Thymus (tissue), 11 donors: Measurements from ENCODE around the gene DSCAM. TPM values are rescaled to one million over a fixed set of nuclear protein-coding genes. Genes with fewer than 3 reads are reported as not detected.

ENCODE experiments used
- DNase-seq, 9 donors: peaks; one replicate each; pipeline ENCODE4 v3.0.0-alpha.2; 2013; ENCODE audit warnings: low spot score in 9 of 9, low read depth in 6 of 9, missing footprints in 1 of 9
- H3K27ac ChIP-seq, 2 donors: one replicate each; pipeline ENCODE4 v1.5.1; 2013; ENCODE audit warnings: control low read depth in 1 of 2, low read depth in 1 of 2, low read length in 1 of 2, mild to moderate bottlenecking in 1 of 2, moderate library complexity in 1 of 2
- H3K27me3 ChIP-seq, 2 donors: one replicate each; pipeline ENCODE4 v1.5.1; 2013; ENCODE audit warnings: low read length in 1 of 2; ENCODE audit not compliant: control insufficient read depth in 2 of 2, insufficient read depth in 1 of 2
- H3K36me3 ChIP-seq, 2 donors: one replicate each; pipeline ENCODE4 v1.5.1; 2013; ENCODE audit warnings: low read length in 1 of 2, mild to moderate bottlenecking in 1 of 2, moderate library complexity in 1 of 2; ENCODE audit not compliant: control insufficient read depth in 2 of 2, insufficient read depth in 2 of 2
- H3K4me1 ChIP-seq, 2 donors: one replicate each; pipeline ENCODE4 v1.5.1; 2013; ENCODE audit warnings: low read length in 2 of 2; ENCODE audit not compliant: control insufficient read depth in 2 of 2, insufficient read depth in 2 of 2
- H3K4me3 ChIP-seq, 2 donors: one replicate each; pipeline ENCODE4 v1.5.1; 2013; ENCODE audit warnings: low read length in 2 of 2, control low read depth in 1 of 2, mild to moderate bottlenecking in 1 of 2
- H3K9me3 ChIP-seq, 2 donors: one replicate each; pipeline ENCODE4 v1.5.1; 2013; ENCODE audit warnings: low read length in 1 of 2, mild to moderate bottlenecking in 1 of 2; ENCODE audit not compliant: control insufficient read depth in 2 of 2, insufficient read depth in 1 of 2
- WGBS: extraction: QIAGEN DNeasy Blood & Tissue Kit; methylation state at CpG from one replicate; pipeline ENCODE4 v1.1.7; 2013; 5-methylcytosine and 5-hydroxymethylcytosine counted together
- polyA plus RNA-seq: library from polyadenylated mRNA; stranded (reverse); fragments of 200-250 nt; gene quantifications from one replicate; pipeline ENCODE4 v1.2.3, GENCODE V29; 2013
- total RNA-seq: library from RNA; stranded (reverse); fragments of 120-200 nt; gene quantifications from one replicate; pipeline ENCODE4 v1.2.4, GENCODE V29; 2013
- donor health status: healthy.

DSCAM gene
- total and polyA plus RNA-seq, 2 donors, result 0.02 to 0.05 TPM

DNA sequence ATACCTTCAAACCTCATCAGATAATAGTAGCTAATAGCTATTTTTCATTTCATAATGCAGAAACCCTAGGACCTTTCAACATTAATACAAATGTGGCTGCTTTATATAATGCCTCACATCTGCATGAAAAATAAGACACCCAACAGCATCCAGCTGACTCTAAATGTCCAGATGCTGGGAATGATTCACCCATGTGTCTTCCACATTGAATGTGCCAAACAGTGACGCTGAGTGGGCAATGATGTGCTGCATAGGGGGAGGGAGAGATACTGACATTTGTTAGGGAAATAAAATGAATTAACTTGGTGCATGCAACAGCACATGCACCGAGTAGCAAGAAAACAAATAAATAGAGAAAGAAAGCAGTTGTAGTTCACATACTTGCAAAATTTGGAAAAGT is 199.3 kb downstream of the DSCAM start:
- no peaks in the 10 kb centered on the region for H3K27me3 ChIP-seq
- H3K27ac ChIP-seq, result no peak overlapping the region
- no peaks in the 10 kb centered on the region for H3K4me1 ChIP-seq
- H3K4me3 ChIP-seq, result no peak overlapping the region
- peaks cover 0 to 10% of the 10 kb centered on the region in 2 donors for H3K9me3 ChIP-seq
- H3K36me3 ChIP-seq, result no peaks in the 10 kb centered on the region
- DNase-seq, result no peak
- 44% methylated on average over 2 of the region's 2 CpGs for WGBS

DNA sequence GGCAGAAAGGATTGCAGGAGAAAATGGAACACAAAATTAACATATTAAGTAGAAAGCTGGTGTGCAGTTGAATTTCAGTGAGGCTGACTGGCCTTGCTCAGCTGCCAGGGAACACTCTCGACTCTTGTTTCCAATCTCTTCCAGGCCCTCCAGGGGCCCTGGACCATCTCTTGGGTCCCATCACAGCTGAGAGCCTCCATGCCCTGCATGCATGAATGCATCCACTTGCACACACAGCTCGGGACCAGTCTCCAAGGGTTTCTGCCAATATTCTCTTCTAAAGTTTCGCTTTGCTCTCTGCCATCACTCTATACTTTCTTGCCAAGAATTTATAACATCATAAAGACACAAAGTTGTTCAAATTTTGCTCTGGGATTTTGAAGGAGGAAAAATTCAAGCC is 200.3 kb downstream of the DSCAM start:
- Histone ChIP-seq H3K27ac (no peak overlapping the region), H3K9me3 (peaks cover 0 to 10% of the 10 kb centered on the region in 2 donors), H3K36me3 (no peaks in the 10 kb centered on the region), H3K27me3 (no peaks in the 10 kb centered on the region), H3K4me1 (no peaks in the 10 kb centered on the region), H3K4me3 (no peak overlapping the region)
- DNase-seq, result no peak
- 89% methylated on average over 3 of the region's 3 CpGs for WGBS

DNA sequence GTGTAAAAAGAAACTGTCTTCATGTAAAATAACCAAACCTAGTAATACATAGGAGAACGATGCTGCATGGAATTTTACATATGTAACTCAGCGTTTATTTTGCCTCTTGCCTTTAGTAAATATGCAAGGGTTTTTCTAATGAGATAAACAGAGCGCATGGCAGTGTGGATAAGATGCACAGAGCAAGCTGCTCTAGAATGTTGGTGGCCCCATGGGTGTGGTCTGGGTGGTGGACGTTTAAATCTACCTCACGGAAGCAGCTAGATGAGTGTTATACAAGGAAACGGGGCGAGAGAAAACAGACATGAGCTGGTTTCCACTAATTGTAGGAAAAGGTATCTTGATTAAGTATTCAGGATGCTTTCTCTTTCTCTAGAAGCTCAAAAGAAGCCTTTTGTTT is 205.9 kb downstream of the DSCAM start:
- H3K4me1 ChIP-seq, result no peaks in the 10 kb centered on the region
- DNase-seq, result no peak
- H3K27ac ChIP-seq, result no peak overlapping the region
- H3K36me3 ChIP-seq, result no peaks in the 10 kb centered on the region
- WGBS, result 95% methylated on average over 7 of the region's 7 CpGs
- H3K27me3 ChIP-seq, result no peaks in the 10 kb centered on the region
- H3K9me3 ChIP-seq, result no peaks in the 10 kb centered on the region
- H3K4me3 ChIP-seq, result no peak overlapping the region

DNA sequence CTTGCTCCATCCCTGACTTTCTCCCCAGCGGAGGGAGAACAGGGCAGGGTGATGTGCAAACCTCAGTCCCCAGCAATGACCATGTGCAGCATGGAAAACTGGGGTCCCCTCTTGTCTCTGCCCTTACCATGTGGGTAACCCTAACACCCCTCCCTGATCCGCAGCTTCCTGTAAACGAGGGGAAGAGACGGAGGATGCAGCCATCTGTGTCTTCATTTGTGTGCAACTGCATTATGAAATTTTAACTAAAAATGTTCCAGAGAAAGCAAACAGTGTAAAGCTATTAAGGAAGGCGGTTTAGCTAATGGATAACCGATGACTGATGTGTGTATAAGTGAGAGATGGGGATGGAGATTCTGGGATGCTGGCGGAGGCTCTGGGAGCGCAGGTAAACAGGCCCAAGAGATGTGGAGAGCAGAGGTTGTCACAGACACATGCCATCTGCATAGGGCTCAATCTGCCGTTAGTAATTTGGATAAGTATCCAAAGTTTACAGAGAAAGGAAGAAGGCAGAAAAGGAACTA is 206.6 kb downstream of the DSCAM start:
- no peaks in the 10 kb centered on the region for H3K4me1 ChIP-seq
- DNase-seq, result no peak
- no peaks in the 10 kb centered on the region for H3K9me3 ChIP-seq
- 86% methylated on average over 9 of the region's 9 CpGs for WGBS
- no peaks in the 10 kb centered on the region for H3K27me3 ChIP-seq
- no peak overlapping the region for H3K27ac ChIP-seq
- H3K4me3 ChIP-seq, result no peak overlapping the region
- no peaks in the 10 kb centered on the region for H3K36me3 ChIP-seq

DNA sequence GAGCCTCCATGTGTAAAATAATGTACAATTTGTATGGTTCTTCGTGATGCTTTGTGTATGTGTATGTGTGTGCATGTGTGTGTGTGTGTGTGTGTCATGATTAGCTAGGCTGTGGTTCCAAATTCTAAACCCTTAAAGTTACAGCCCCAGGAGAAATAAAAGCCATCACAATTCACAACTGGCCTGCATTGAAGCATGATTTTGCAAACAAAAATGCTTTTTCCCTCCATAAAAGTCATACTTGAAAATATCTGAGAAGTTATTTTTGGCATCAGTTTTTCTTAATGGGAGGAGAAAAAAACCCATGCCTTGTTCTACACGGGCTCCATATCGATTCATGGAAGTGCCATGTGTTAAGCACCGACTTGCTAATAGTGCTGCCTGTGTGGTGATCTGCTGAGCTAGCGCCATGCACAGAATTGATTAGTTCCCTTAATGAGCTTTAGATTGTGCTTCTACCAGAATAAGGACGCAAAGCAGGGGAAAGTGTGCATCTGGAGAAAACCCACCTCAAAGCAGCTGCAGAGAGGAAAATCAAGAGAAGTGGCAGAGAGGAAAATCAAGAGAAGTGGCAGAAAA is 207.3 kb downstream of the DSCAM start:
- Histone ChIP-seq H3K9me3 (no peaks in the 10 kb centered on the region), H3K36me3 (no peaks in the 10 kb centered on the region), H3K27me3 (no peaks in the 10 kb centered on the region), H3K27ac (no peak overlapping the region), H3K4me1 (no peaks in the 10 kb centered on the region), H3K4me3 (no peak overlapping the region)
- no peak for DNase-seq
- WGBS, result 94% methylated on average over 6 of the region's 6 CpGs

DNA sequence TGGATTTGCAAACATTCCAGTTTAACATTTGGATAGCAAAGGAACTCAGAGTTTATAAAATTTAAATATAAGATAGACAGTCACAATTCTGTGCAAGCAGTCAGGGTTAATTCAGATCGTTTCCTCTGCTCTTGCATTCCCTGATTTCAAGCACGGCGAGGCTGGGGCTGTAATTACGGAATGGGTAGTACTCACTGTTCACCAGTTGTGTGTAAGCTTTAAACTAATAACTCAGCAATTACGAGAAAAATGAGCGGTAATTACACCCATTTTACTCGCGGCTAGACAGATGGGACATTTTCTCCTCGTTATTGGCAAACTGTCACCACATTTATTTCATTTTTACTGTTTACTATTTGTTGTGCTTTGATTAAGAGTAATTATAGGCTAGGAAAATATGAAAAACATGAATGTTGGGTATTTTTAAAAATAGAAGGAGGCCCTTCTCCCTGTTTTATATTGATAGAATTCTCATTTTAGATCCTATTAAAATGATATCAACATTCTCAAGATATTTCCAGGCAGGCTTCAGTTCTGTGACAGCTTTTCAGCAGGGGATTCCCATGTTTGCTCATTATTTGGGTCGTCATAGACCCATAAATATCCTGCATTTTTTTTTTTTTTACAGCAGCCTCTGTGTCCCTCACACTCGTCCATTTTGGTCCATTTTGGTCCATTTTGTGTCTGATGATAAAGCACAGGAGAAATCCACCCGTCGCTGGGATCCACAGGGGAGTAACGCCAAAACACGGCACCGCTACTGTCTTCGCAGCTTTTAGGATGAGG is 208.3 kb downstream of the DSCAM start:
- Histone ChIP-seq H3K27ac (no peak overlapping the region), H3K4me3 (no peak overlapping the region), H3K9me3 (no peaks in the 10 kb centered on the region), H3K36me3 (no peaks in the 10 kb centered on the region), H3K27me3 (no peaks in the 10 kb centered on the region), H3K4me1 (no peaks in the 10 kb centered on the region)
- DNase-seq, result no peak
- 90% methylated on average over 17 of the region's 17 CpGs for WGBS

DNA sequence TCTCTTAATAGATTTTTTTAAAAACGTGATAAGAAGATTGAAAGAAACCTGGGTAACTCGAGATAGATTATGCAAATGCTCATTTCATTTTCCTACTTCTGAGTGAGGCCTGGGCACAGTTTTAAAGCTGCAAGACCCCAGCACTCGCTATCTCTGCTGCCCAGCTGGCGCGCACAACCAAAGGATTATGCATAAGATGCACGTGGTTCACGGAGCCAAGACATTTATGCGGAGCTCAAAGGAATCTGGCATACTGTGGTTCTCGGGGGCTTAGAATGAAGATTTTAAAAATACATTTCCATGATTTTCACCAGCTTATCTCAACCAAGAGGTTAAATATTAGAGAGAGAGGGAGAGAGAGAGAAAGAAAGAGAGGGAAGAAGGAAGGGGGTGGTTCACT is 210.9 kb downstream of the DSCAM start:
- 88% methylated on average over 9 of the region's 9 CpGs for WGBS
- H3K27ac ChIP-seq, result no peak overlapping the region

DNA sequence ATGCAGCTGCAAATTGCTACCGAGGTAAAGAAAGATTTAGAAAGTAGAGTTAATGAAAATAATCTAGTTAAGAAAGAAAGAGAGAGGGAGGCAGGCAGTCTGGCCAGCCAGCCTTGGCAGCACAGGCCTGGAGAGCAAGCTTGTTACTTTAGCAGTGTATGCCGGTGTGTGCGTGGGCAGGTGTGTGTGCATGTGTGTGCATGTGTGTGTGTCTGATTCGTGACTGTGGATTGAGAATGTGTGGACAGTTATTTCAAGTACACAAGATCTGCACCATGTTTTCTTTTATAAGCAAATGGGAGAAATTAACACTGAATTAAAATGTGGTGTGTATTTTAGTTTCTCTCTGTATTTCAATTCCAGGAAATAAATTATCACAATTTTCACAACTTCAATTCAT is 211.6 kb downstream of the DSCAM start:
- Histone ChIP-seq H3K4me3 (no peak overlapping the region), H3K4me1 (no peaks in the 10 kb centered on the region), H3K27me3 (no peaks in the 10 kb centered on the region), H3K27ac (no peak overlapping the region), H3K9me3 (no peaks in the 10 kb centered on the region), H3K36me3 (no peaks in the 10 kb centered on the region)
- no peak for DNase-seq
- WGBS, result 95% methylated on average over 4 of the region's 4 CpGs

More for the DNA sequence above, 210.9 kb downstream of the DSCAM start:
- H3K4me3 ChIP-seq, result no peak overlapping the region
- no peak for DNase-seq
- H3K9me3 ChIP-seq, result no peaks in the 10 kb centered on the region
- H3K4me1 ChIP-seq, result no peaks in the 10 kb centered on the region
- no peaks in the 10 kb centered on the region for H3K27me3 ChIP-seq
- H3K36me3 ChIP-seq, result no peaks in the 10 kb centered on the region

DNA sequence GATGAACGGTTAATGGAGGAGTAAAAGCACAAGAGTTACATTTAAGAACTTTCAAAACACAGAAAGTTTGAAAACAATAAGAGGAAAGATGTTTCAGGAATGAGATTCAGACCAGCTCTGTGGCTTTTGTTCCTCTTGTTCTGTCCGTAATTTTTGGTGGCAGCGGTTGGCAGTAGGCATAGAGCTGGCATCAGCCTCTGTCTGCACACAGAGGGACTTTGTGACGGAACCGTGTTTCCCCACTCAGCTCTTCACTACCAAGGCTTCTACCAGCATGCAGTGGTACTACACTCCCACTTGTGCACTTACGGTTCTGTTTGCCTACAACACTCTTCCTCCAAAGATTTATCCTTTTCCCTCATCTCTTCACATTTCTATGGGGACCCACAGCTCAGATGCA is 212.8 kb downstream of the DSCAM start:
- DNase-seq, result no peak
- Histone ChIP-seq H3K36me3 (no peaks in the 10 kb centered on the region), H3K4me1 (no peaks in the 10 kb centered on the region), H3K9me3 (no peaks in the 10 kb centered on the region), H3K4me3 (no peak overlapping the region), H3K27me3 (no peaks in the 10 kb centered on the region), H3K27ac (no peak overlapping the region)
- WGBS, result 96% methylated on average over 6 of the region's 6 CpGs
